Peyer's patch (tissue), 4 donors: ENCODE data around the gene HAGHL.

ENCODE experiments used
- POLR2A ChIP-seq, 2 donors: fragments of 450-650 bp; IDR thresholded peaks; one replicate each; pipeline ENCODE4 v1.5.1; 2017; ENCODE audit warnings: antibody characterized with exemption in 2 of 2, mild to moderate bottlenecking in 2 of 2, moderate library complexity in 2 of 2
- TF ChIP-seq, protein P1 (sequence below), 6 experiments: fragments of 450-650 bp in 4 of 6; fragments of 200-600 bp in 2 of 6; sonication (generic) in 1 of 6; IDR thresholded peaks; one replicate each; pipeline ENCODE4 v1.5.1; 2017 to 2019; ENCODE audit warnings: antibody characterized with exemption in 6 of 6, mild to moderate bottlenecking in 3 of 6, moderate library complexity in 1 of 6

DNA sequence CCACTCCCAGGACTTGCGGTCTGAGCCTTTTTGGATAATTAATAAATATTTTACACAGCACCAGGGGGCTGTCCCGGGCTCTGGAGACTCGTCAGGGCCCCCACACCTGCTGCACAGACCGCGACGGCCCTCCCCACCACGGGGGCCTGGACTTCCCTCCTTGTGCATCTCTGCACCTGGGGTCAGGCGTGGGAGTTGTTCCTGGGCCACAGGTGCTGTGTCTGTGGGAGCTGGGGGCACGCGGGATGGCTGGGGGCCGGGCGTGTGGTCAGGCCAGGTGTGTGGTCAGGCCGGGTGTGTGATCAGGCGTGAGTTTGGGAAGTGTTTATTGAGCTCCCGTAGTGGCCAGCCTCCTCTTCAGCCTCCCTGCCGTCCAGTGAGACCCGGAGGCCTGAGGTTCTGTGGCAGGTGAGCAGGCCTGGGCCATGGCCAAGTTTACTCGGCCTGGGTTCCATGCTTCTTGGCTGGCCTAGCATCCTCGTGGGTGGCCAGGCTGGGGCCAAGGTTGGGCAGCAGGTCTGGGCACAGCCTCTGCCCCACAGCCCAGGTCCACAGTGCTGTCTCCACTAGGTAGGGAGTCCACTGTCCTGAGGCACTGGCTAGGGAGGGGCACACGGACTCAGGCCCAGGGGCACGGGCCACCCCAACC is 48.6 kb upstream of the HAGHL start:
- TF ChIP-seq, protein P1, sequence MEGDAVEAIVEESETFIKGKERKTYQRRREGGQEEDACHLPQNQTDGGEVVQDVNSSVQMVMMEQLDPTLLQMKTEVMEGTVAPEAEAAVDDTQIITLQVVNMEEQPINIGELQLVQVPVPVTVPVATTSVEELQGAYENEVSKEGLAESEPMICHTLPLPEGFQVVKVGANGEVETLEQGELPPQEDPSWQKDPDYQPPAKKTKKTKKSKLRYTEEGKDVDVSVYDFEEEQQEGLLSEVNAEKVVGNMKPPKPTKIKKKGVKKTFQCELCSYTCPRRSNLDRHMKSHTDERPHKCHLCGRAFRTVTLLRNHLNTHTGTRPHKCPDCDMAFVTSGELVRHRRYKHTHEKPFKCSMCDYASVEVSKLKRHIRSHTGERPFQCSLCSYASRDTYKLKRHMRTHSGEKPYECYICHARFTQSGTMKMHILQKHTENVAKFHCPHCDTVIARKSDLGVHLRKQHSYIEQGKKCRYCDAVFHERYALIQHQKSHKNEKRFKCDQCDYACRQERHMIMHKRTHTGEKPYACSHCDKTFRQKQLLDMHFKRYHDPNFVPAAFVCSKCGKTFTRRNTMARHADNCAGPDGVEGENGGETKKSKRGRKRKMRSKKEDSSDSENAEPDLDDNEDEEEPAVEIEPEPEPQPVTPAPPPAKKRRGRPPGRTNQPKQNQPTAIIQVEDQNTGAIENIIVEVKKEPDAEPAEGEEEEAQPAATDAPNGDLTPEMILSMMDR (IDR thresholded peaks at IDR 0.05) = no peak
- TF ChIP-seq POLR2A (IDR thresholded peaks at IDR 0.05) = no peak
